ENCODE data around the gene ZKSCAN5. TPM values are rescaled to one million over a fixed set of nuclear protein-coding genes. Genes with fewer than 3 reads are reported as not detected.

ZKSCAN5 gene
- polyA plus RNA-seq, 1 donor from 2014 or later, result 18.6 TPM

DNA sequence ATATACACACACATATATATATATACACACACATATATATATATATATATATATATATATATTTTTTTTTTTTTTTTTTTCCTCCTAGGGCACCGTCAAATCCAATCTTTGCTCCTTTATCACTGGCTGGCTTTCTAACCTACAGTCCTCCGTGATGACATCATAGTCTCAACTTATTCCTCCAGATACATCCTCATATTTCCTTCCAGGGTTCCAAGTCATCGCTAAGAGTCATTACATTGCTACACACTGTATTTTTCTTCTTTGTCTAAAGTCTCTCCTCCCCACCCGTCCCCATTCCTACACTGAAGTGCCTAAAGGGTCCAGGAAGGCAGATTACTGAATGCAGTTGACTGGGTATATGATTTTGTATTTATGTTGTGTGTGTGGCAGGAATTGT lies 48.6 kb downstream of the ZKSCAN5 start:
- H3K79me2 ChIP-seq (replicated peaks; ENCODE audit: insufficient read depth, low read length), result peaks cover 43% of the 10 kb centered on the region
- H3K9ac ChIP-seq (ENCODE audit: low read length), result no peak overlapping the region
- no peak overlapping the region for H3K27ac ChIP-seq (ENCODE audit: low read length)
- H2AFZ ChIP-seq (ENCODE audit: low read depth, low read length), result no peak overlapping the region
- peaks cover 9% of the 10 kb centered on the region for H3K36me3 ChIP-seq (ENCODE audit: insufficient read depth, low read length)
- no peak overlapping the region for H3K4me3 ChIP-seq (ENCODE audit: low read length)
- H3F3A ChIP-seq (ENCODE audit: insufficient read depth, low read length, poor library complexity, severe bottlenecking), result no peaks in the 10 kb centered on the region
- H3K4me2 ChIP-seq (ENCODE audit: low read length), result no peak overlapping the region
- no peaks in the 10 kb centered on the region for H3K9me3 ChIP-seq (ENCODE audit: low read length)
- no peaks in the 10 kb centered on the region for H4K20me1 ChIP-seq (ENCODE audit: insufficient read depth)
- TF ChIP-seq EP300 (conservative IDR thresholded peaks at IDR 0.05; ENCODE audit: poor library complexity, severe bottlenecking) (no peak), REST (IDR thresholded peaks at IDR 0.05; ENCODE audit: borderline replicate concordance) (no peak), MXI1 (conservative IDR thresholded peaks at IDR 0.05; ENCODE audit: poor library complexity, severe bottlenecking) (no peak), RAD21 (conservative IDR thresholded peaks at IDR 0.05) (no peak)
- H3K27me3 ChIP-seq (ENCODE audit: insufficient read depth, low read depth, low read length), result no peaks in the 10 kb centered on the region
- no peaks in the 10 kb centered on the region for H3K9me2 ChIP-seq (ENCODE audit: insufficient read depth, low read length)

DNA sequence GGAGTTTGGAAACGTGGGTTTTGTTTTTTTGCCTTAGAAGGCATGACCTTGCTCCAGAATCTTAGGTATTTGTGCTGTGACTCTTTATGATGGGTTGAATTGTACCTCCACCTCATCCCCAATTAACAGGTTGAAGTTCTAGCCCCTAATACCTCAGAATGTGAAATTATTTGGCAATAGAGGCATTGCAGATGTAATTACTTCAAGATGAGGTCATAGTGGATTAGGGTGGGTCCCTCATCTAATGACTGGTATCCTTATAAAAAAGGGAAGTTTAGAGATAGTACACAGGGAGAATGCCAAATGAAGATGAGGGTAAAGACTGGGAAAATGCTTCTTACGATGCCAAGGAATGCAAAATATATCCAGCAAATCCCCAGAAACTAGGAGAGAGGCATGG lies 50.5 kb downstream of the ZKSCAN5 start:
- H3K9ac ChIP-seq (ENCODE audit: low read length), result no peak overlapping the region
- no peak overlapping the region for H3K27ac ChIP-seq (ENCODE audit: low read length)
- peaks cover 5% of the 10 kb centered on the region for H3K36me3 ChIP-seq (ENCODE audit: insufficient read depth, low read length)
- no peak overlapping the region for H2AFZ ChIP-seq (ENCODE audit: low read depth, low read length)
- TF ChIP-seq POLR2AphosphoS5 (IDR thresholded peaks at IDR 0.05), result no peak
- no peak for TF ChIP-seq TAF1 (IDR thresholded peaks at IDR 0.05; ENCODE audit: low read depth)
- TF ChIP-seq CTCF (IDR thresholded peaks at IDR 0.05; ENCODE audit: poor library complexity, severe bottlenecking), result no peak
- TF ChIP-seq EZH2 (IDR thresholded peaks at IDR 0.05; ENCODE audit: borderline replicate concordance, insufficient read depth, low read length, poor library complexity, severe bottlenecking), result no peak
- TF ChIP-seq REST (IDR thresholded peaks at IDR 0.05; ENCODE audit: borderline replicate concordance), result no peak
- no peak for TF ChIP-seq SMC3 (conservative IDR thresholded peaks at IDR 0.05; ENCODE audit: poor library complexity)
- TF ChIP-seq EP300 (conservative IDR thresholded peaks at IDR 0.05; ENCODE audit: poor library complexity, severe bottlenecking), result no peak
- TF ChIP-seq MXI1 (conservative IDR thresholded peaks at IDR 0.05; ENCODE audit: poor library complexity, severe bottlenecking), result no peak
- TF ChIP-seq RAD21 (conservative IDR thresholded peaks at IDR 0.05), result no peak
- no peak overlapping the region for H3K4me3 ChIP-seq (ENCODE audit: low read length)
- no peaks in the 10 kb centered on the region for H3K9me2 ChIP-seq (ENCODE audit: insufficient read depth, low read length)
- no peaks in the 10 kb centered on the region for H3K27me3 ChIP-seq (ENCODE audit: insufficient read depth, low read depth, low read length)
- no peaks in the 10 kb centered on the region for H4K20me1 ChIP-seq (ENCODE audit: insufficient read depth)
- no peak overlapping the region for H3K4me2 ChIP-seq (ENCODE audit: low read length)
- H3K9me3 ChIP-seq (ENCODE audit: low read length), result no peaks in the 10 kb centered on the region
- H3K79me2 ChIP-seq (replicated peaks; ENCODE audit: insufficient read depth, low read length), result peaks cover 55% of the 10 kb centered on the region
- H3F3A ChIP-seq (ENCODE audit: insufficient read depth, low read length, poor library complexity, severe bottlenecking), result no peaks in the 10 kb centered on the region
